Ishikawa (cell line): Measurements from ENCODE around the gene HECTD4.

ENCODE experiments used
- CEBPB ChIP-seq: IDR thresholded peaks from 2 replicates; pipeline ENCODE4 v1.6.1; 2012
- EP300 ChIP-seq: IDR thresholded peaks from 2 replicates; pipeline ENCODE4 v1.6.1; 2012; ENCODE audit warnings: borderline replicate concordance
- FOXM1 ChIP-seq: IDR thresholded peaks from 2 replicates; pipeline ENCODE4 v1.6.1; 2012; ENCODE audit warnings: low read depth, borderline replicate concordance
- RAD21 ChIP-seq: IDR thresholded peaks from 2 replicates; pipeline ENCODE4 v1.6.1; 2012; ENCODE audit warnings: low read depth
- REST ChIP-seq: IDR thresholded peaks from 2 replicates; pipeline ENCODE4 v1.6.1; 2012; ENCODE audit warnings: low read depth, mild to moderate bottlenecking
- USF1 ChIP-seq: IDR thresholded peaks from 2 replicates; pipeline ENCODE4 v1.6.1; 2012
- YY1 ChIP-seq: IDR thresholded peaks from 2 replicates; pipeline ENCODE4 v1.6.1; 2012; ENCODE audit warnings: low read depth
- ZBTB7A ChIP-seq: IDR thresholded peaks from 2 replicates; pipeline ENCODE4 v1.6.1; 2012; ENCODE audit warnings: low read depth

GRCh38 chr12:112270673-112271072, 111.6 kb downstream of the HECTD4 start:
- TF ChIP-seq CEBPB (no peak), EP300 (no peak), REST (no peak), ZBTB7A (no peak), RAD21 (no peak), USF1 (no peak), YY1 (no peak), FOXM1 (no peak)
